ENCODE measurements around the gene DNAJC19.

Gene DNAJC19

GRCh38 chr3:180959691-180960090 is 29.8 kb downstream of the DNAJC19 start:
- DNase-seq, result no peak

DNA sequence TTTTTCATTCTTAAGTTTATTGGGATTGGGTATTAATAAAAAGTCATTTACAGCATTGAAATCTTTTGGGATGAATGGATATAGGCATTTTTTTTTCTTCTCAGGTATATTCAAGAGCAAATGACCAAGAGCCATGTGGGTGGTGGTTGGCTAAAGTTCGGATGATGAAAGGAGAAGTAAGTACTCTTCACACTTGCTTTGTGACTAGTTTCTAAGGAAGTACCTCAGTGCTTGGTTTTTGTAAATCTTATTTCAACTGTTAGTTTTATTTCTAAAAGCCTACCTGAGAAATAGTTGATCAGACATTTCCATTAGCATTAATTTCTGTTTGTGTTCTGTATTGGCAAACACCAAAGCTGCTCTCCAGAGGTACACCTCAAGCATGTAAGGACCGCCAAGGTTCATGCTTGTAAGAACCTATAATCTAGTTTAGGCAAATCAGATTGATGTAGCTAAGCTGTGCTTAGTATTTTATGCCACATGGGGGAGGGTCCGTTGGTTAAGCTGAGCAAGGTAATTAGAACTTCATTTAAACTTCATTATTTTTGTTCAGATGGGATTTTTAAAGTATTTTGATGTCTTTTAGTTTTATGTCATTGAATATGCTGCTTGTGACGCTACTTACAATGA is 41.7 kb downstream of the DNAJC19 start:
- DNase-seq, result no peak

- DNase-seq, result no peak
Measured at GRCh38 chr3:180940826-180941225, 48.7 kb downstream of the DNAJC19 start.

DNA sequence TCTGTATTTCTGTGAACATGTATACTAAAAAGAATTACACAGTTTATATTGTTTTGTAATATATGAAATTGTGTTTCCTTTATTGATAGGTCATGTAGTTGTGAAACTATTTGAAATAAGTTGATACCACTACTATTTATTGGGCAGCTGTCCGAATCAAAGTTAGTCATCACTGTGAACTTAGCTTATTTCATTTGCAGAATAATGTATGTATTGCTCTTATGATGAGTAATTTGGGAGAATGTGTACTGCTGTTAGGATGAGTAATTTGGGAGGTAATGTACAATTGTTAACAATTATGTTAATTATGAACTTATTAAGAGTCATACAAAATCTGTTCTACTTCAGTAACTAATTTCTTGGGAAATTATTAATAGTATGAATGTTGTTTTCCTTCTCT is 54.9 kb downstream of the DNAJC19 start:
- DNase-seq, result no peak

All from NCI-H1417 (cell line).